ENCODE measurements around the gene CXCL8. TPM values are rescaled to one million over a fixed set of nuclear protein-coding genes. Genes with fewer than 3 reads are reported as not detected.

The CXCL8 gene
- total and polyA plus RNA-seq, 2 of the 8 experiments (the other 6 are each of a cell fraction or from before 2014, with no cell fraction given) = not detected

DNA sequence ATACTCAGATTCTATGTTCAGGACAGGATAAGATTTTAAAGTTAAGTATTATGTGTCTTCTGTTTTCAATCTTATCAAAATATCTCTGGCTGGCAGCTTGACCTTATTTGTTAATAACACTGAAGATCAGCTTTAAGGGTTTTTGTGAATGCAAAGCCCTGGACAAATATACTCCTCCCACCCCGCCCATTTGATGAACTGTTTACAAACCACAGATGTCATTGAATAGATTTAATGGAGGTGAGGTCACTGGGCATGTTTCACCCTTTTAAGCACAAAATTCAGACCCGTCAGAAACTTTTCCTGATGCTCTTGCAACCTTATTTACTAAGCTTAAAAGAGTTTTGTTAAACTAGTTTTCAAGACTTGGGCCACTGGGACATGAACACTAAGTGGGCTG is 10.1 kb upstream of the CXCL8 start:
- Histone ChIP-seq H4K20me1 (replicated peaks in 1 of 2; ENCODE audit: control insufficient read depth in 1 of 2, insufficient read depth in 2 of 2, low read length in 2 of 2) (no peaks in the 10 kb centered on the region), H3K27ac (ENCODE audit: low read depth, low read length) (no peak overlapping the region), H3K56ac (replicated peaks; ENCODE audit: insufficient read length, low read depth, low read length) (no peak overlapping the region), H3K36me3 (ENCODE audit: control insufficient read depth in 2 of 4, insufficient read depth in 4 of 4, low read length in 3 of 4) (no peaks in the 10 kb centered on the region), H3K27me3 (replicated peaks in 1 of 4; ENCODE audit: control insufficient read depth in 3 of 4, extremely low read depth in 1 of 4, insufficient read depth in 3 of 4, low read length in 3 of 4) (no peaks in the 10 kb centered on the region), H3K79me2 (ENCODE audit: control insufficient read depth in 1 of 2, insufficient read depth in 2 of 2, low read length in 2 of 2) (no peaks in the 10 kb centered on the region), H4K8ac (ENCODE audit: extremely low read depth, insufficient read depth, low read length) (no peak overlapping the region), H2AFZ (ENCODE audit: low read length) (no peak overlapping the region), H3K9ac (replicated peaks in 1 of 4; ENCODE audit: extremely low read depth in 1 of 4, low read depth in 3 of 4, low read length in 3 of 4) (no peak overlapping the region), H2AK5ac (ENCODE audit: low read depth, low read length) (no peak overlapping the region), H3K4me1 (replicated peaks in 1 of 4; ENCODE audit: control insufficient read depth in 3 of 4, insufficient read depth in 4 of 4, low read length in 3 of 4) (peaks cover 0 to 2% (median 0%) of the 10 kb centered on the region in 4 experiments; a peak in 1 of 7 replicates), H4K5ac (ENCODE audit: insufficient read length, low read depth, low read length) (no peak overlapping the region), H2BK120ac (replicated peaks; ENCODE audit: low read depth, low read length) (no peak overlapping the region), H2BK12ac (ENCODE audit: low read depth, low read length) (no peak overlapping the region), H4K91ac (replicated peaks; ENCODE audit: insufficient read length, low read length) (no peak overlapping the region), H3K79me1 (ENCODE audit: low read depth, low read length) (no peaks in the 10 kb centered on the region), H2BK5ac (ENCODE audit: low read depth, low read length) (no peak overlapping the region), H2BK20ac (ENCODE audit: low read length) (no peak overlapping the region), H3K4me3 (ENCODE audit: extremely low read depth in 1 of 4, insufficient read depth in 2 of 4, low read depth in 3 of 4, low read length in 4 of 4) (no peak overlapping the region), H3K23me2 (ENCODE audit: low read depth, low read length) (no peaks in the 10 kb centered on the region; the same call in 1 of the 2 replicates), H2BK15ac (ENCODE audit: low read length) (no peak overlapping the region), H3K23ac (ENCODE audit: insufficient read length) (no peak overlapping the region), H3K18ac (ENCODE audit: extremely low read depth, low read length) (no peak overlapping the region), H3K4ac (replicated peaks; ENCODE audit: insufficient read length, low read depth, low read length) (no peak overlapping the region), H3K9me3 (ENCODE audit: insufficient read depth in 2 of 2, low read depth in 1 of 2, low read length in 1 of 2) (no peaks in the 10 kb centered on the region), H3K14ac (ENCODE audit: insufficient read length) (no peak overlapping the region), H3K4me2 (ENCODE audit: insufficient read depth in 1 of 2, low read depth in 2 of 2, low read length in 2 of 2) (no peak overlapping the region)
- POLR2A ChIA-PET (ENCODE audit: partially characterized antibody) = no interaction called here
- FAIRE-seq (no peak), DNase-seq (ENCODE audit: low read depth in 1 of 2, low spot score in 2 of 2) (no peak)
- CTCF ChIA-PET (ENCODE audit: partially characterized antibody) = interaction anchor here (0.6 to 4.1 kb wide), 57 partner anchors 8 to 877 kb away, joined by 3 to 30 read pairs (median 4); partner anchors contain the start of genes CXCL6, CXCL8 and PF4V1
- WGBS, 2 experiments (ENCODE audit: extremely low coverage in 1 of 2, insufficient coverage in 1 of 2, insufficient read length in 1 of 2, insufficient replicate concordance in 2 of 2, low coverage in 1 of 2, low lambda C conversion rate in 2 of 2, missing lambda C conversion rate in 1 of 2) = 95% methylated on average over 2 of the region's 2 CpGs; no CpG with 5 or more reads in 1 of the 2 experiments
- TF ChIP-seq TCF12 (IDR thresholded peaks at IDR 0.05; ENCODE audit: low read depth, low read length) (no peak), JUND (IDR thresholded peaks at IDR 0.05; ENCODE audit: low read length) (no peak), TBP (IDR thresholded peaks at IDR 0.05; ENCODE audit: low read depth, low read length) (no peak), GTF2F1 (IDR thresholded peaks at IDR 0.05; ENCODE audit: borderline replicate concordance, low read depth, low read length) (no peak), NRF1 (IDR thresholded peaks at IDR 0.05; ENCODE audit: low read depth, low read length) (no peak), RNF2 (IDR thresholded peaks at IDR 0.05; ENCODE audit: borderline replicate concordance, low read depth, low read length, missing control alignments, poor library complexity, severe bottlenecking) (no peak)

All from H1 (cell line).